HG02798 (cell line): ENCODE results near the gene NLGN3.
"Not testable (repeated sequence)": the region's sequence is repeated elsewhere in the genome, so short reads cannot be mapped to it uniquely, and the experiment has no call there.

Experiments
- ATAC-seq: cut with Tn5 transposase; IDR thresholded peaks from one replicate; pipeline ENCODE4 v1.9.1; 2021; ENCODE audit warnings: mild to moderate bottlenecking; ENCODE audit not compliant: unreplicated experiment, poor library complexity

The NLGN3 gene

DNA sequence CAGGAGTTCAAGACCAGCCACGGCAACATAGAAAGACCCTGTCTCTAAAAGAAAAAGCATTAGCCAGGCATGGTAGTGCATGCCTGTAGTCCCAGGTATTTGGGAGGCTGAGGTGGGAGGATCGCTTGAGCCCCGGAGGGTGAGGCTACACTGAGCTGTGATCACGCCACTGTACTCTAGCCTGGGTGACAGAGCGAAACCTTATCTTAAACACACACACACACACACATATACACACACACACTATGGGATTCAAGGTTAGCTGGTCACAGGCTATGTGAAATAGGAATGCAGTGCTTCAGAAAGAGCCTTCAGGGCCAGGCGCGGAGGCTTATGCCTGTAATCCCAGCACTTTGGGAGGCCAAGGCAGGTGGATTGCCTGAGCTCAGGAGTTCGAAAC lies 23.5 kb downstream of the NLGN3 start:
- no peak for ATAC-seq

DNA sequence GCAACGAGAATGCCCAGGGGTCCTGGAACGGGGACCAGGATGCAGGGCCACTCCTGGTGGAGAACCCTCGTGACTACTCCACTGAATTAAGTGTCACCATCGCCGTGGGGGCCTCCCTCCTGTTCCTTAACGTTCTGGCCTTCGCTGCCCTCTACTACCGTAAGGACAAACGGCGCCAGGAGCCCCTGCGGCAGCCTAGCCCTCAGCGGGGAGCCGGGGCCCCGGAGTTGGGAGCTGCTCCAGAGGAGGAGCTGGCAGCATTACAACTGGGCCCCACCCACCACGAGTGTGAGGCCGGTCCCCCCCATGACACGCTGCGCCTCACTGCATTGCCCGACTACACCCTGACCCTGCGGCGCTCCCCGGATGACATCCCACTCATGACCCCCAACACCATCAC lies 24.9 kb downstream of the NLGN3 start:
- ATAC-seq, result no peak

DNA sequence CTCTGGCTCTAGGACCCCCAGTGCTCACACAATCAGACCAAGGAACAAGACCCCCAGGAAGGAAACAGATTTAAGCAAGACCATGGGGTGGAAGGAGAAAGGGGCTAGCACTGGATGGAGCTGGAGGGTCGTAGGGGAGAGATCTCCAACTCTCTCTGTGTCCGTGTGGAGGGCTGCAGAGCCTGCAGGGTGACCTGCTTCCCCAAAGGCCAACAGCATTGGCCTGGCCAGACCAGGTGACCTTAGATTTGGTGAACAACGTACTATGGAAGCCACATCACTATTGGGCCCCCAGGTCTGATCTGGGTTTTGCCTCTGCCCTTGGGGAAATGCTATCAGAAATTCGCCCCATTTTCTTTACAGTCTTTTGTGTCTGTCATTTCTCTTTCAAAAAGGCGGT lies 26.0 kb downstream of the NLGN3 start:
- no peak for ATAC-seq

DNA sequence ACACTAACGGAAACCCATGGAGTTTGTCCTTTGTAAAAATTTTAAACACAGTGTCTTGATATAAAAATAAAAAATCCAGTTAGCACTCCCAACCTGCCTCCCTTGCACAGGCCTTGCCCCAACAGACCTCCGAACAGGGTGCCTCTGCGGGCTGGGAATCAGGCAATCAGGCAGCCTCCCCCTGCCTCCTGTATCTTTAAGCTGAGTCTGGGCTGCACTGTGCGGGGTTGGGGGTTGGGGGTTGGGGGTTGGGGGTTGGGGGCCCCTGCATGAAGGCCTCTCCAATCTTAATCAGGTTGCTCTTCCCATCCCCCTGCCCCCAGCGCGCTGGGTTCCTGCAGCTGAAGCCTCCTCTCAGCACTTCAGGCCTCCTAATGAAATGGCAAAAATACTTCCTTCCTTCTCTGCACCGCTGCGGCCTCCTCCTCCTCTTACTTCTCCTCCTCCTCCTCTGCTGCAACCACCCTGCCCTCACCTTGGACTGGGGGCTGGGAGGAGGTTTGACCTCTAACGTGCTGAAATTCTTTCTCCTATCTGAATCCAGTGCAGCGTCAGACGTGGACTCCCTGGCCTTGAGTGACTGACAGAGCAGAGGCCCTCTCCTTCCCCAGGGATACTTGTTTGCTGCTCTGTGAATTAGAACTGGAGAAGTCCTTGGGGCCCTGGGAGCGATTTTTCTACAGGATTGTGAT lies 26.6 kb downstream of the NLGN3 start:
- ATAC-seq, result no peak

DNA sequence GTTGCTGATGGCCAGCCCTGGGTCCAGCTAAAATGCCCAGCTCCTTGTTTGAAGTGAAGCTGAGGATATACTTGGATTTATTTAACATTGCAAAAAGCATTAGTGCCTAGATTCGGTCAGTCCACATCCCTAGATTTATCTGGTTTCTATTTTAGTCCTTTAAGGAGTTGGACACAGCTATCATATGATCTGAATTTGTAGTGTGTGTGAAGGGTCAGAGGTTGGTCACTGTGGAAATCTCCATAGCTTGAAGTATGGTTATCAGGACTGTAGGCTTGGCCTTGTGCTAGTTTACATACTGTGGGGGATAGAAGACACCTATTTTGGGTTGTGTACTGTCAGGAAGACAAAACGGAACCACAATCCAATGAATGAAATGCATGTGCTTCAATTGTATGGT lies 28.8 kb downstream of the NLGN3 start:
- no peak for ATAC-seq

DNA sequence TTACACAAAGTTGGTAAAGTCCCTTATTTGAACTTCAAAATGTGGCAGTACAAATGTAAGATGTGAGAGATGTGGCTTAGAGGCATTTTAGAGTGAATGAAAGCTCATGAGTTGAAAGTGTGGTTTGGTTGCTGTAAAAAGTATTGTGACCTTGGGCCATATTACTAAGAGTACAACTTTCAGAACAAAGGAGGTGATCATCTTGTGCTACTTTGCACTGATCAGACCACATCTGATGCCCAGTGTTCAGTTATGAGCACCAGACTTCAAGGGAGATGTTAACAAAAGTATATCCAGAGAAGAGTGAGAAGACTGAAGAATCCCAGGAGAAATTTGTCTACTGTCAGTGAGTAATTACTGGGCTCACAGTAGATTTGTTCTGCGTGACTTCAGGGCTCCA lies 30.2 kb downstream of the NLGN3 start:
- ATAC-seq, result no peak

DNA sequence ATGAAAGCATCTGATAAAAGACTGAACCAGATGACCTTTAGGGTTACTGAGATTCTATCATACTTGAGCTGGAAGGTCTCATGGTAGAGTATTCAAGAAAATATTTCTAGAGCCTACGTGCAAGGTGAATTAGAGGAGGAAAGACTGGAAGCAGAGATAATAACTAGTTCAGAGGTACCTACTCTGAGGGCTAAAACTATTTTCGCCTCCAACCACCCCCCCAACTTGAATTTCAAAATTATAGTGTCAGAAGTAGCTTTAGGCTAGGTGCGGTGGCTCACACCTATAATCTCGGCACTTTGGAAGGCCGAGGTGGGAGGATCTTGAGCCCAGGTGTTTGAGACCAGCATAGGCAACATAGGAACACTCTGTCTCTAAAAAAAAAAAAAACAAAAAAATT lies 30.9 kb downstream of the NLGN3 start:
- no peak for ATAC-seq

DNA sequence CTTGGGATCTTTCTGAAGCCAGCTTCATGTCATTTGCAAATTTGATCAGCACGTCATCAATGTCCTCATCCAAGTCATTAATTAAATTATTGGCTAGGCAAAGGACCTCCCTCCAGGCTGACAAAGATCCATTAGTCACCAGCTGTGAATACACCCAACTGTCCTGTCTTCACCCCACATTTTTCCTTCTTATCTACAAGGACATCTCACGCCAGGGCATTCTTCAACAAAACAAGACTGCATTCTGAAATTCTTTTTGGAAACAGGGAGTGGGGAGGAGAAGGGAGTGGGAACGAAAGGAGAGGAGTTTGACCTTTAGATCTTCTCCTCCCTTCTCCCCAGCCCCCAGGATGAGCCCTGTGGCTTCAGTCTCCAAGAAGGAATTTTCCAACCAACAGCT lies 32.7 kb downstream of the NLGN3 start:
- ATAC-seq, result no peak

DNA sequence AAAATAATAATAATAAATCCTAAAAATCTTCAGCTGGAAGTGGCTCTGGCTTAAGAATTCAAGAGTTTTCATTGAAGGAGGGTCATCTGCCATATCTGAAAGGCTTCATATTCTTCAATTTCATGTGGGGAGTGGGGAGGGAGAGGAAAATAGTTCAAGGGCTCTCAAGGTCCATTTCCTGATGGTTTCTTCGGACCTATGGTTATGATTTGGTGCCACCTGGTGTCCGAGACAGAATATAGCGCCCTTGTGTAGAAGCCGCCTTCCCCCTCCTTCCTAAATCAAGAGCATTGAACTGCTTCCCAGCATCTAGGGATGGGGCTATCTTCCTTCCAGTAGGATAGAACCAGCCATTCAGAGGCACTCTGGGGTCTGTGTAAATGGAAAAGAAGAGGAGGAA lies 34.3 kb downstream of the NLGN3 start:
- no peak for ATAC-seq

DNA sequence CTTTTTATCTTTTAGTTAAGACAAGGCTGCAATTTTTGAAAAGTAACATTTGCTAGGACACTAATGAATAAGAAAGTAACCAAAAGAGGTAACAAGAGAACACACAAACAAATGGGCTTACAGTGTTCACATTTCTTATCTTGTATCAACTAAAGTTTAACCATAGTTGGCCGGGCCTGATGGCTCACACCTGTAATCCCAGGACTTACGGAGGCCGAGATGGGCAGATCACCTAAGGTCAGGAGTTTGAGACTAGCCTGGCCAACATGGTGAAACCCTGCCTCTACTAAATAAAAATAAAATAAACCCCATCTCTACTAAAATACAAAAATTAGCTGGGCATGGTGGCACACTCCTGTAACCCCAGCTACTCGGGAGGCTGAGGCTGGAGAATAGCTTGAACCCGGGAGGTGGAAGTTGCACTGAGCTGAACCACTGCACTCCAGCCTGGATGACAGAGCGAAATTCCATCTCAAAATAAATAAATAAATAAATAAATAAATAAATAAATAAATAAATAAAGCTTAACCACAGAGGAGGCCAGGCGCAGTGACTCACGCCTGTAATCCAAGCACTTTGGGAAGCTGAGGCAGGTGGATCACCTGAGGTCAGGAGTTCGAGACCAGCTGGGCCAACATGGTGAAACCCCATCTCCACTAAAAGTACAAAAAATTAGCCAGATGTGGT lies 36.1 kb downstream of the NLGN3 start:
- not testable (repeated sequence) for ATAC-seq

DNA sequence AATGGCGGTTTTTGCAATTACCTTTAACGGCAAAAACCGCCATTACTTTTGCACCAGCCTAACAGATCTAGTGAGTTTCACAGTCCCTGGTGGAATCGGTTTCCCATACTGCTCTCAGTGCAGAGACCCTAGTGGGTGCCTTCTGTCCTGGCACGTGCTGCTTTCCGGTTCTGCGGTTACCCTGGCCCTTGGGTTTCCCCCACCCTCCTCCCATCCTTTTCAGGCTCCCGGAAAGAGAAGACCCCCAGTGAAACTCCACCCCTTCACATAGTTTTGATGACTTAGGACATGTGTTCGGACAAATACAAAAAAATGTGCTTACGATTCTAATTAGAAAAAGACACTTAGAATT lies 36.9 kb downstream of the NLGN3 start:
- ATAC-seq, result peak; percentile 36

DNA sequence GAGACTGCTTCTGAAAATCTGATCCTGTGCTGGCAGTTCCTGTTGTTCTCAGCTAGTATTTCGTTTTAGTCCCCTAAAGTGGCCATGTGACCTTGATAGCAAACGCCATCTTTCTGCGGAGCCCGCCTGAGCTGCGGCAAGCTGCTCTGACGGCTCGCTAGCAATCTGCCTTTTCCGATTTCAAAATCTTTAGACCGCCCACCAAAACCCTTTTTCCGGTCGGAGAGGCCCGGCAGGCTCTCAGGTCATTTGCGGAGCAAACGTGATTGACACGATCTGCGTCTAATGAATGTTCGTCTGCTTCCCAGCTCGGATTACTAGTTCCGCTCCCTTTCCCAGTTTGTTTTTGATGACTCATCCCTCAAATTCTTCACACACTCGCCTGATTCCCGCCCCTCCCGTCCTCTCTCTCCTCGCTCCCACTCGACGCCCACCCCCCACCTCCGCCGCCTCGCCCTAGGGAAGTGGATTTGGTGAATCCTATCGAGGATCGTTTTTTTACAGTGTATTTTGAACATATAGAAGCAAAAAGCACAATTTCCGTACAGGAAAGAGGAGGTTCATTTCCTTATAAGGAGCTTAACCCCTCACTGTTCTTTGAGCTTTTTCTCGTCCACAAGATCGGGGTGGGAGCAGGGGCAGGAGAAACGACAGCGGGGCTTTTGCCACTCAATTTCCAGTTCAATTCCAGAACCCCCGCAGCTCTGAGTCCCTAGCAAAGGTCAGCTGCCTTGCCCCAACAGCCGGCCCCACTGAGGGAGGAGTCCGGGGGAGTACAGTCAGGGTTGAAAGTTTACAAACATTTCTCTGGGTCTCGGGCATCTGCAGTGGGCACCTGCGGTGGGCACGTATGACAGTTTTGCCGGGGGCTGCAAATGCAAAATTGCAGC lies 37.5 kb downstream of the NLGN3 start:
- ATAC-seq, result peak; percentile 90

DNA sequence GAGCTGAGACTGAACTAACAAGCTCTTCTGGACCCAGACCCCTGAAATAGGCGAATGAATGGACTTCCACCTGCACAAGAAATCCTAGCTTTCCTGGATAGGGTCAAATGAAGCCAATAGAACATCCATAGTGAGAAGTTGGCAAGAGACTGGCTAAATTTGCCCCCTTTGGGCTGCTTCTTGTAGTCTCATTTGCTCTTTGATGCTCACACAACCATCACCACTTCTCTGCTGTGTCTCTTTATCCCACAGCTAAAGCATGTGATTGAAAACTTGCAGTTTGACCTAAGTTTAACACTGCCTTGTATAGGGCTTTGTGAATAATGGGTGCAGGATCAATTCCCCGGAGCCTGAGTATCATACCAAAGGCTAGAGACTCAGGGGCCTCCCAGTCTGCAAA lies 38.2 kb downstream of the NLGN3 start:
- no peak for ATAC-seq

DNA sequence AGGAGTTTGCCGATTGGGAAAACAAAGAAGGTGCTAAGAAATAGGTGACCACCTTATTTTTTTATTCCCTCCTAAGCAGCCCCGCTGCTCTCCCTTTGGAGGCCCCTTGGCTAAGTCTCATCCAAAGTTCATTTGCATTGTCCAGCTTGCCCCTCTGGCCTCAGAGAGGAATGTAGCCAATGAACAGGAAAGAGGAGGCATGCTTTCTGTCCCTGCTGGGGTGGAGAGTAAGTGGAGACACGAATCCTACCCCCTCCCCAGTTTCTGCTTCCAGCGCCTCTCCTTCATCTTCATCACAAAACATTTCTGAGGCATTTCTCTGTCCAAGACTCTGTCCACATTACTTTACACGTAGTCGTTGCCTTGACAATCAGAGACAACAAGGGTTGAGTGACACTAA lies 38.7 kb downstream of the NLGN3 start:
- ATAC-seq, result no peak

DNA sequence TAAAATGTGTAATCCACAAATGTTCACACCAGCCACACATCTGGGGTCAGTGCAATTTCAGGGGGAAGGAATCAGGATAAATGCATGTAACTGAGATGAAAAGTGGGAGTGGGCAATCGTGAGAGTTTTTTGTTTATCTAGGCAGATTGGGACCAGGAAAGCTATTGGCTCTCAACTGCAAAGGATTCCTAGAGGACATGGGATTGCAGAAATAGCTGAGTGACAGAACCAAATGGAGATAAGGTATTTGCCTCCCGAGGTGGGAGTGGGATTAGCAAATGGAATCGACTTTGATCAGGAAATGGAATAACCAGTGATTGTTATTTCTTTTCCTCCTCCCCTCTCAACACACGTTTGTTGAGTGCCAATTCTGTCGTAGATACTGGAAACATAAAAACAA lies 39.5 kb downstream of the NLGN3 start:
- ATAC-seq, result no peak

DNA sequence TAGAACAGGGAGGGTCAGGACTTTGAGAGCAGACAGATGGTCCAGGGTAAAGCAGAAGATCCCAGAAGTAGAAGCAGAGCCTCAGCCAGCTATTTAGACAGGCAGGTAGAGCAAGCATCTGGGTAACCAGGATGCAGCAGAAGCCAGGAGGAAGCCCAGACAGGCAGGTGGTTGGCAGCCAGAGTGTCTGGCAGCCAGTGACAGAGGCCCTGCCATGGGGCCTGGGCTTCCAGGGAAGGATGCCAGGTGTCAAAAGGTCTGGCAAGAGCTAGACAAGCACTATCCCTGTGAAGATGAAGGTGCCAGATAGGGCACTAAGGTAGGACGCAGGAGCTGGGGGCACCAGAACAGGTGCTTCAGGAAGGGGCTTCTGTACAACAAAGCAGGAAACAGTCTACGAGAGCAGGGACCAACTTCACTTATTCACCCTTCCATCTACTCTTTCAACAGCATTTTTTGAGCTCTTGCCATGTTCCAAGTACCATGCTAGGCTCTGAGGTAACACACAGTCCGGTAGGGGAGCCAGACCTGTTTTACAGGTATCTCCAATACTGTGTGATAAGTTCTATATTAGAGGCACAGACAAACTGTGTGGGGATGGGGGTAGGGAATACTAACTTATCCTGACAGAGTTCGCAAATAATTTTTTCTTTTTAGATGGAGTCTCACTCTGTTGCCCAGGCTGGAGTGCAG lies 40.3 kb downstream of the NLGN3 start:
- no peak for ATAC-seq

DNA sequence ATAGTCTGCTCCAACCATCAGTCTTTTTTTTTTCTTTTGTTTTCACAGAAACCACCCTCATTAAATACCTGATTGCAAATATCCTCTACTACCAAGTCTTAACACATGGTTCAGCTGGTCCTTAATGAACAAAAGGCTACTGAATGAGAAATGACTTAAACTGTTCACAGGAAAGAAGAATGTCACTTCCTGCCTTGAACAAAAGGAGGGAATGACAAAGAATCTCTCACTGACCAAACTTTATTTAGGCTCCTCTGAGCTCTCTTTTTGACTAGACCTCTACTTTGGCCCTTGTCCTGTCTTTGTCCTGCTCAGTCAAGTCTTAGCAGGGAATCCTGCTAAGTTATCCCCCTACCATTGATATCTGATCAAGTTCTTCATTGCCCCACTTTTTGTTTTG lies 46.6 kb downstream of the NLGN3 start:
- no peak for ATAC-seq

DNA sequence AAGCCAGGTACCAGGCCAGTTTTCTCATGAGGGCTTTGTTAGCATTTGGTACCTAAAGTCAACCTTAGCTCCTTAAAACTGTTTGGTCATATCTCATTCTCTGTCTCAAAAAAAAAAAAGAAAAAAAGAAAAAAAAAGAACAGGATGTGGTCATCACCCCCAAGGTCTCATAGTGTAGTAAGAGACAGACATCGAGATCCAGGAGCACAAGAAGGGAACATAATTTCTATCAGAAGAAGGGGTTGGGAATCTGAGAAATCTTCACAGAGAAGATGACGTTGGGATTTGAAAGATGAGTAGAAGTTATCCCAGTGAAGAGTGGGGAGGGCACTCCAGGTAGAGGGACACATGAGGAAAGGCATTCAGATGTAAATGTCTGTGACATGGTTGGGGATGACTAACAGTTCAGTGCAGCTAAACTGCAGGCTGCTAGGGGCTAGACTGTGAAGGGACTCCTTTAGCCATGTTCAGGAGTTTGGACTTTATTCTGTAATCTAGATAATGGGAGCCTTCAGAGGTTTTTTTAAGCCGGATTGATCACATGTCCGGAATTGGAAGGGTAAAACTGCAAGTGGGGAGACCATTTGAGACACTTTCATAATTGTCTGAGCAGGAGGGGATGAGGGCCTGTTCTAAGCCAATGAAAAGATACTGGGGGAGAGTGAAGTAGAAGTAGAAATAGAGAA lies 51.5 kb downstream of the NLGN3 start:
- peak; percentile 52 for ATAC-seq

DNA sequence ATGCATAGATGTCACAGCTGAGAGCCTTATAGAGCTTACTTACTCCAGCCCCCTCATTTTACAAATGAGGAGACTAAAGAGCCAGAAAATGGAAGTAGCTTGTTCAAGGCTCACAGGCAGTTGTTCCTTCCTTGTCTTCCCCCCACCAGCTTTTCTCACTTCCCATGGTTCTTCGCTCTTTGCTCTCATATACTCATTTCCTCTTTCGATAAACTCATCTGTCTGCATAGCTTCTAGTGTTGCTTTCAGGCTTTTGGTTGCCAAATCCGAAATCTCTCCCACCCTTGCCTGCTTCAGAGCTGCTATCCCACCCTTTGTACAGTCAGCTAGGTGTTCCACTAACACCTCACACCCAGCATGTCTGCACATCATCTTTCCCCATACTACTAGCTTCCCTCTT lies 53.4 kb downstream of the NLGN3 start:
- peak; percentile 78 for ATAC-seq
